ENCODE results near the gene FITM2.
A peak's percentile ranks its signal among the peaks of the same experiment; 100 is the strongest.
"Not testable (repeated sequence)": the region's sequence is repeated elsewhere in the genome, so short reads cannot be mapped to it uniquely, and the experiment has no call there.

FITM2 gene

GRCh38 chr20:44334709-44335108 is 23.7 kb upstream of the FITM2 start:
- DNase-seq (ENCODE audit: insufficient read length, low spot score) (no peak), FAIRE-seq (peak; percentile 99)

DNA sequence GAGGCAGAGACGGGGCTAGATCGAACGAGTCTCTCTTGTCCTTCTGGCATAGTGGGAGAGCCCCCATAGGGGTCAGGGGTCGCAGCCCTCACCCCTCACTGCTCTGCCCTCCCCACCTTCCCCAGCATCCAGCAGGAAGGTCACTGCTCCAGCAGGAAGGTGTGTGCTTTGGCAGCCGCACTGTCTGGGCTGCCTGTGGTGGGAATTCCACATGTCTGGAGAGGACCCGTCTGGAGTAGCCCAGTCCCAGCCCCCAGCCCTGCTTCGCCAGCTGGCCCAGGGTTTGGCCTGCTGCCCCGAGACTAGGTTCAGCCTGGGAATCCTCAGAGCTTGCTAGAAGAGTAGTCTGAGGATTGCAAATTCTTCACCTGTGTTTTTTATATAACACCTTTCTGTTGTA is 23.3 kb upstream of the FITM2 start:
- FAIRE-seq (no peak), DNase-seq (ENCODE audit: insufficient read length, low spot score) (no peak)

DNA sequence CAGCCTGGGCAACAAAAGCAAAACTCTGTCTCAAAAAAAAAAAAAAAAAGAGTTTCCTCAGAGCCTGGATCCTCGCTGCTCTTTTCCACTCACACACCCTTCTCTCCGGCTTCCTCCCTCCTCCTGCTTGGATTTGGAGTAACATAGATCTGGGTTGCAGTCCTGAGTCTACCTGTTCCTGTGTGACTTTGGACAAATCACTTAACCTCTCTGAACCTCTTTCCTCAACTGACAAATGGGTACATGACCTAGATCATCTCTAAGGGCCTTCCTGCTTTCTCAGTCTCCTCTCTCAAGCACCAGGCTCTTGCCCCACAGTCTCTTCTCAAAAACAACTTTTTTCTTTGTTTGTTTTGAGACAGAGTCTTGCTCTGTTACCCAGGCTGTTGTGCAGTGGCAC is 20.2 kb upstream of the FITM2 start:
- FAIRE-seq (no peak), DNase-seq (ENCODE audit: insufficient read length, low spot score) (no peak)

- DNase-seq (ENCODE audit: insufficient read length, low spot score) (no peak), FAIRE-seq (peak; percentile 74)
These were observed 17.4 kb upstream of the FITM2 start for GRCh38 chr20:44328428-44328827.

- FAIRE-seq; DNase-seq (ENCODE audit: insufficient read length, low spot score): not testable (repeated sequence)
These were observed 16.7 kb upstream of the FITM2 start for GRCh38 chr20:44327748-44328147.

DNA sequence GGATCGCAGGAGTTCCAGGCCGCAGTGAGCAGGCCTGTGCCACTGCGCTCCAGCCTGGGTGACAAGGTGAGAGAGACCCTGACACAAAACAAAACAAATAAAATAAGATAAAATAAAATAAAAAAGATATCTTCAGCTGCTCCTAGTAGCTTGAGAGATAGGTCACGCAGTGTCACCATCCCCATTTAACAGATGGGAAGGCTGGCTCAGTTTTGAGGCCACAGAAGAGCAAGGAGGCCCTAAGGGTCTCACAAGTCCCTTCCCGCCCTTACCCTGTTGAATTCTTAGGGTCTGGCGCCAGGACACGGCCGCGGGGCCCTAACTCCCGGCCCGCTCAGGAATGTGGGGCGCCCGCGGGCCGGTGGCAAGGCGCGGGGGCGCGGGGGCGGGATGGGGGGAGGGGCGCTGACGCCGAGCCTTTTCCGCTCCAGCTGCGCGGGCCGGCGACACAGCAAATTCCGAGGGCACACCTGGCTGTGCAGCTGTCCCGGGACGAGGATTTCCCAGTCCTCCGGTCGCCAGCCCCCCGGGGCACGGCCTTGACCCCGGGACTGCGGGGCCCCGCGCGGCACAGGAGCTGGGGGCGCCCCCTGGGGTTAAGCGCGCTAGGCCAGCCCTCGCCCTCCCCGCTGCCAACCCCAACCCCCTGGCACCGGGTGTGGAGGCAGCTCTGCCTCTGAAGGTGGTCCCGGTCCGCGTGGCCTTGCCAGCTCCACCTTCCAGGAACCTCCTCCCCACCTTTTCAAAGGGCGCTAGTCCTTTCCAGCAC is 15.6 kb upstream of the FITM2 start:
- DNase-seq (ENCODE audit: insufficient read length, low spot score) (no peak), FAIRE-seq (peak; percentile 86)

DNA sequence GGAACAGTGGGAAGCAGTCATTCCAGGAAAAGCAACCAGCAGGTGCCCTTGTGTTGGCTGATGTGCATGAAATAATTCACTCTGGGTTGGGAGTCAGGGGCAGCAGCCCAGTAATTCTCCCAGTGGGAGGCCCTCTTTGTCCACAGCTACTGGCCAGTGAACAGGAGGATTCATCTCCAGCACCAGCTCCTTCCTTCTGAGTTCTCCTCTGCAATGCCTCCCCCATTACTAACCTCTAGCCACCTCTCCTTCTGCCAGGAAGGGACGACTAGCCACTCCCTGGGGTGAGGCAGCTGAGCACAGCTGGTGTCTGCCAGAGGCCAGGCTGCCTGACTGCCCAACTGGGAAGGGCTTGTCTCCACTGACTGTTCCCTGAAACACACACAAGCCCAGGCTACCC is 13.3 kb upstream of the FITM2 start:
- DNase-seq (ENCODE audit: insufficient read length, low spot score), result no peak

DNA sequence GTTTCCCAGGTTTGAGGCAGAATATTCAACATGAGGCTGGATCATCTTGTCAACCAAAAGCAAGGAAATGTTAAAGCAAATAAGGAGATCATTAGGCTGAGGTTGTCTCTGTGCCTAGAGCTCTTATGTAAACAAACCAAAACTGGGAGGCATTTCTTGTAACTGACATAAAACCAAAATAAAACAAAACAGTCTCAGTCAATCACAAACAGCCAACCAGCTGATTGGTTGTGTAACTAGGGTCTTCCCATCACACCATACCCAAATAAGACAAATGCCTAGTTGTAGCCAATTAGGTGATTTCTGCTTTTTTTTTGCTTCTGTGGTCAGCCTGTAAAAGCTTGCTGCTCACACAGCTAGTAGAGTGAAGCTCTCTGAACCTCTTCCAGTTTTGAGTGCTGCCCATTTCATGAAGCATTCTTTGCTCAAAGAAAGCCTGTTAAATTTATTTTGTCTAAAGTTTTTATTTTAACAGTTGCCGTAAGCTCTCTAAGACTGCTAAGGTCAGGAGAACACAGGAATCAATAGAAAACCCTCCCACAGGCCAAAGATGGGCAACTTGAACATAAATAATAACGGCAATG is 8.9 kb upstream of the FITM2 start:
- DNase-seq (ENCODE audit: insufficient read length, low spot score), result no peak
- peak; percentile 44 for FAIRE-seq

More for the DNA sequence above, 13.3 kb upstream of the FITM2 start:
- FAIRE-seq, result peak; percentile 94

DNA sequence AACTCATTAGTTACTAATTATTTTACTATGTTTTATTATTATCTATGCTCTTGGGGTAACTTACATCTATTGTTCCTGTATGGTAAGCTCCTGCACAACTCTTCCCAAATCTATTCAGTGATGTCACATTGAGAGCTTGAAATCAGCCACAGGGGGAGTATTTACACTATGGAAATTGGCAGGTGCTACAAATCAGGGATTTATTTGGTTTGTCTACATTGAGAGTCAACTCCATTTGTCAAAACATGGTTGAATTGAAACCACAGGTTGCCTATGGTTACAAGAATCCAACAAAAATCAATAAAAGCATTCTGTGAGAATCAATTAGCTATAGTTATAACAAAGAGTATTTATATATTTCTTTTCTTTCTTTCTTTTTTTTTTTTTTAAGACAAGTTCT is 3.9 kb upstream of the FITM2 start:
- DNase-seq (ENCODE audit: insufficient read length, low spot score) (no peak), FAIRE-seq (peak; percentile 55)

GRCh38 chr20:44309763-44310663 is 989 bp downstream of the FITM2 start:
- FAIRE-seq (peak; percentile 20), DNase-seq (ENCODE audit: insufficient read length, low spot score) (no peak)

GRCh38 chr20:44306927-44307326 is 4.1 kb downstream of the FITM2 start:
- FAIRE-seq (peak; percentile 23), DNase-seq (ENCODE audit: insufficient read length, low spot score) (no peak)

DNA sequence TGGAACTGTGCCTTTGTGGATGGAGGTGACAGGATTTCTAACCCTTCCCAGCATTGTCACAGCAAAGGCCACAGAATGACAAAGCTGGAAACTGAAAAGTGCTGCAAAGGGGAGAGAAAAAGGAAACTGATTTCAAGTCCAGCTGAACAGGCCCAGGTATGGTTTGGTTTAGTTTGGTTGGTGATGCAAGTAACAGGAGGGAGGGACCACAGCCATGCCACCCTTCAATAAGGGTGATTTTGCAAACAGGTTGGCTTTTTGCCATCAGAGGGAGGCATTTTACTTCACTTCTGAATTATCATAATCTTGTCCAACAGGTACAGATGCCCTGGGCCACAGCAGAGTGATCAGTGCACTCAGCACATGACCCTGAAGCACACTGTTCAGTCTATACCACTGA is 6.6 kb downstream of the FITM2 start:
- peak; percentile 71 for FAIRE-seq
- no peak for DNase-seq (ENCODE audit: insufficient read length, low spot score)

DNA sequence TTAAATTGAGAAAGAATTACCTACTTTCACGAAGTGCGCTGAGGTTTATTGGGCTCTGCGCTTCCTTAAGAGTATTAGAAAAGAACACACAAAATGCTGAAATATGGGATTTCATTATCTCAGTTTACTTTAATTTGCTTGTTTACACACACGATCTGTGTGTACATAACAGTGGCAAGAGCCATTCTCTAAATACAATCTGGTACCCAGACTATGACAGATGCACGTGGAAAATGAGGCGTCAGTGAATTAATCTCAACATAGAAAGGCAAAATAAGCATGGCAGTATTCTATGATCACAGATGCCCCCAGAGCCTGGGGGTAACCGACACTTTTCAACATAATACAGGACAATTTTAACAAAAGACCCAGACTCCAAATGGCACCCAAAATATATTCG is 8.3 kb downstream of the FITM2 start:
- no peak for FAIRE-seq
- DNase-seq (ENCODE audit: insufficient read length, low spot score), result no peak

GRCh38 chr20:44302026-44302669 is 8.9 kb downstream of the FITM2 start:
- FAIRE-seq, result peak; percentile 63

DNA sequence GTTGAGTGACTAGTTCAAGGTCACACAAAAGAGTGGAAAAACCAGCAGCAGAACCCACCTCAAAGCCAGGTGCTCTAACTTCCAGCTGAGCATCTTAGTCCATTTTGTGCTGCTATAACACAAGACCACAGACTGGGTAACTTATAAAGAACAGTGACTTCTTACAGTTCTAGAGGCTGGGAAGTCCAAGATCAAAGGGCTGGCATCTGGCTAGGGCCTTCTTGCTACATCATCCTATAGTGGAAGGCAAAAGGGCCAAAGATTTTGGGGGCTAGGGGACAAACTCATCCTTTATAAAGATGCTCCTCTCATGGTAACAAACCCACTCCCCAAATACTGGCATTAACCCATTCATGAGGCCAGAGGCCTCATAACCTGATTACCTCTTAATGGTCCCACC is 9.7 kb downstream of the FITM2 start:
- DNase-seq (ENCODE audit: insufficient read length, low spot score) (no peak), FAIRE-seq (peak; percentile 23)

More at GRCh38 chr20:44302026-44302669, 8.9 kb downstream of the FITM2 start:
- DNase-seq (ENCODE audit: insufficient read length, low spot score), result no peak

DNA sequence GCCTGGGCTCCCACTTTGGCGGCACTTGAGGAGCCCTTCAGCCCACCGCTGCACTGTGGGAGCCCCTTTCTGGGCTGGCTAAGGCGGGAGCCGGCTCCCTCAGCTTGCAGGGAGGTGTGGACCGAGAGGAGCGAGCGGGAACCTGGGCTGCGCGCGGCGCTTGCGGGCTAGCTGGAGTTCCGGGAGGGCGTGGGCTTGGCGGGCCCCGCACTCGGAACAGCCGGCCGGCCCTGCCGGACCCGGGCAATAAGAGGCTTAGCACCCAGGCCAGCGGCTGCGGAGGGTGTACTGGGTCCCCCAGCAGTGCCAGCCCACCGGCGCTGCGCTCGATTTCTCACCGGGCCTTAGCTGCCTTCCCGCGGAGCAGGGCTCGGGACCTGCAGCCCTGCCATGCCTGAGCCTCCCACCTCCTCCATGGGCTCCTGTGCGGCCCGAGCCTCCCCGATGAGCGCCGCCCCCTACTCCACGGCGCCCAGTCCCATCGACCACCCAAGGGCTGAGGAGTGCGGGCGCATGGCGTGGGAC is 11.9 kb downstream of the FITM2 start:
- DNase-seq (ENCODE audit: insufficient read length, low spot score); FAIRE-seq: not testable (repeated sequence)

DNA sequence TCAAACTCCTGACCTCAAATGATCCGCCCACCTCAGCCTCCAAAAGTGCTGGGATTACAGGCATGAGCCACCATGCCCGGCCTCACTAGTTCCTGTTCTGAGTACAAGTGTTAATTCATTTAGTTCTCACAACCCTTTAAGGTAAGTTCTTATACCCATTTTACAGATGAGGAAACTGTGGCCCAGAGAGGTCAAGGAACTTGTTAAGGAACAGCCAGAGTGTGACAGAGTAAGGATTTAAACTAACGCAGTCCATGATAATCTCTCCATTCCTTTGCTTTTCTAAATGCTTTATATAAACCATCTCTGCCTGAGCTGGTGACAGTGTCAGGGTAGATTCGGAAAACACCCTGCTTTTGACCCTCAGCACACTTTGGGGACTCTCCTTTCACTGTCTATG is 13.3 kb downstream of the FITM2 start:
- DNase-seq (ENCODE audit: insufficient read length, low spot score), result no peak
- peak; percentile 88 for FAIRE-seq

GRCh38 chr20:44296011-44296410 is 15.0 kb downstream of the FITM2 start:
- FAIRE-seq (peak; percentile 28), DNase-seq (ENCODE audit: insufficient read length, low spot score) (no peak)

DNA sequence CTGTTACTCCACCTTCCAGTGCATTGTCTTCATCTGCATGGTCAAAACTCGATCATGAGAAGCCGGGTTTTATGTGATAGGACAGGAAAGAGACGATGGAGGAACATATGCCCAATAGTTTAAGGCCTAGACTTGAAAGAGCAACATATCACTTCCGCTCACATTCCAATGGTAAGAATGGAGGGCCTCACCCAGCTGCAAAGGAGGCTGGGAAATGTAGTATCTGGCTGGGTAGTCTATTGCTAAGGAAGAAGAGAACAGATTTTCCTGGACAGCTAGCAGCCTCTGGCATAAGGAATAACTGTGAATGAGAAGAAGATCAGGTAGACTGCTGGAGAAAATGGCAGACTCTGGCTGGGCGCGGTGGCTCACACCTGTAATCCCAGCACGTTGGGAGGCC is 19.2 kb downstream of the FITM2 start:
- no peak for DNase-seq (ENCODE audit: insufficient read length, low spot score)
- FAIRE-seq, result peak; percentile 13

- FAIRE-seq (no peak), DNase-seq (ENCODE audit: insufficient read length, low spot score) (no peak)
These were observed 22.8 kb downstream of the FITM2 start for GRCh38 chr20:44288252-44288651.
